HepG2 (cell line): ENCODE results near the gene COL9A3. TPM values are rescaled to one million over a fixed set of nuclear protein-coding genes. Genes with fewer than 3 reads are reported as not detected.

Source experiments
- CAMTA2 ChIP-seq: sonication (generic); formaldehyde crosslinking; IDR thresholded peaks from 2 replicates; pipeline ENCODE4 v1.4.0; 2020; ENCODE audit warnings: mild to moderate bottlenecking, missing genetic modification reagents, borderline replicate concordance
- HBP1 ChIP-seq: IDR thresholded peaks from 2 replicates; pipeline ENCODE4 v1.6.1; 2016; ENCODE audit warnings: low read depth, control low read depth
- HNRNPLL ChIP-seq: fragments of 200-400 bp; formaldehyde crosslinking; IDR thresholded peaks from 2 replicates; pipeline ENCODE4 v1.6.1; 2017; ENCODE audit warnings: mild to moderate bottlenecking, low read depth, low read length; ENCODE audit not compliant: poor library complexity, severe bottlenecking
- MLLT10 ChIP-seq: sonication (generic); formaldehyde crosslinking; IDR thresholded peaks from 2 replicates; pipeline ENCODE4 v1.4.0; 2020; ENCODE audit warnings: missing genetic modification reagents
- MTA1 ChIP-seq: sonication (generic); formaldehyde crosslinking; IDR thresholded peaks from 2 replicates; pipeline ENCODE4 v1.4.0; 2020; ENCODE audit warnings: missing genetic modification reagents, mild to moderate bottlenecking, borderline replicate concordance
- MYC ChIP-seq: sonication (generic); formaldehyde crosslinking; IDR thresholded peaks from 2 replicates; pipeline ENCODE4 v1.9.0; 2021; ENCODE audit warnings: missing genetic modification reagents, borderline replicate concordance
- NFE2L1 ChIP-seq: sonication (generic); formaldehyde crosslinking; IDR thresholded peaks from 2 replicates; pipeline ENCODE4 v1.4.0; 2020; ENCODE audit warnings: missing genetic modification reagents, mild to moderate bottlenecking, borderline replicate concordance
- SMYD3 ChIP-seq: sonication (generic); formaldehyde crosslinking; IDR thresholded peaks from 2 replicates; pipeline ENCODE4 v1.8.1; 2023; ENCODE audit warnings: mild to moderate bottlenecking, missing genetic modification reagents
- TEF ChIP-seq: sonication (generic); formaldehyde crosslinking; IDR thresholded peaks from 2 replicates; pipeline ENCODE4 v1.5.0; 2020; ENCODE audit warnings: missing genetic modification reagents
- TFDP1 ChIP-seq: IDR thresholded peaks from 2 replicates; pipeline ENCODE4 v1.6.1; 2016; ENCODE audit warnings: missing compliant biosample characterization, missing genetic modification reagents, borderline replicate concordance
- USF2 ChIP-seq, 2 experiments: sonication (generic) in 1 of 2; formaldehyde crosslinking in 1 of 2; IDR thresholded peaks; 2 replicates each; pipeline versions ENCODE4 v1.5.1 to v1.6.1; 2011 to 2020; ENCODE audit warnings: borderline replicate concordance in 1 of 2, low read depth in 1 of 2, low read length in 1 of 2, mild to moderate bottlenecking in 1 of 2, missing genetic modification reagents in 1 of 2, moderate library complexity in 1 of 2
- ZFP82 ChIP-seq: sonication (generic); formaldehyde crosslinking; IDR thresholded peaks from 2 replicates; pipeline ENCODE4 v1.5.1; 2020; ENCODE audit warnings: mild to moderate bottlenecking, missing genetic modification reagents, borderline replicate concordance
- ZNF124 ChIP-seq: sonication (generic); formaldehyde crosslinking; IDR thresholded peaks from 2 replicates; pipeline ENCODE4 v1.4.0; 2020; ENCODE audit warnings: missing genetic modification reagents
- ZNF138 ChIP-seq: sonication (generic); formaldehyde crosslinking; IDR thresholded peaks from 2 replicates; pipeline ENCODE4 v1.5.0; 2020; ENCODE audit warnings: mild to moderate bottlenecking, low read depth, missing genetic modification reagents
- ZNF224 ChIP-seq: sonication (generic); formaldehyde crosslinking; IDR thresholded peaks from 2 replicates; pipeline ENCODE4 v1.5.0; 2020; ENCODE audit warnings: mild to moderate bottlenecking, missing genetic modification reagents
- ZNF558 ChIP-seq: sonication (generic); formaldehyde crosslinking; IDR thresholded peaks from 2 replicates; pipeline ENCODE4 v1.9.0; 2022; ENCODE audit warnings: mild to moderate bottlenecking, missing genetic modification reagents, borderline replicate concordance
- ZNF562 ChIP-seq: sonication (generic); formaldehyde crosslinking; IDR thresholded peaks from 2 replicates; pipeline ENCODE4 v1.8.0; 2022; ENCODE audit warnings: missing genetic modification reagents, borderline replicate concordance
- ZNF607 ChIP-seq: sonication (generic); formaldehyde crosslinking; IDR thresholded peaks from 2 replicates; pipeline ENCODE4 v1.5.1; 2020; ENCODE audit warnings: missing genetic modification reagents, mild to moderate bottlenecking, borderline replicate concordance
- ZNF670 ChIP-seq: sonication (generic); formaldehyde crosslinking; IDR thresholded peaks from 2 replicates; pipeline ENCODE4 v1.8.0; 2022; ENCODE audit warnings: mild to moderate bottlenecking, missing genetic modification reagents, borderline replicate concordance
- ZNF674 ChIP-seq: sonication (generic); formaldehyde crosslinking; IDR thresholded peaks from 2 replicates; pipeline ENCODE4 v1.5.0; 2020; ENCODE audit warnings: low read depth, mild to moderate bottlenecking, missing genetic modification reagents
- ZNF784 ChIP-seq: sonication (generic); formaldehyde crosslinking; IDR thresholded peaks from 2 replicates; pipeline ENCODE4 v1.5.1; 2020; ENCODE audit warnings: missing genetic modification reagents, mild to moderate bottlenecking, borderline replicate concordance
- ZNF83 ChIP-seq: sonication (generic); formaldehyde crosslinking; IDR thresholded peaks from 2 replicates; pipeline ENCODE4 v1.4.0; 2020; ENCODE audit warnings: missing genetic modification reagents, mild to moderate bottlenecking, borderline replicate concordance
- polyA plus RNA-seq, 8 experiments: library from polyadenylated mRNA; depleted of rRNA in 3 of 8; stranded (reverse) in 7 of 8; unstranded in 1 of 8; fragments of >200 nt; fragmentation: Illumina TruSeq in 4 of 8; extraction: Trizol in 4 of 8; gene quantifications; 2 replicates each; pipeline versions ENCODE4 v1.2.1 to v1.2.3, GENCODE V29; 2011 to 2016; ENCODE audit warnings: low read depth in 4 of 8, missing spikeins in 1 of 8, mixed read lengths in 1 of 8; ENCODE audit not compliant: insufficient read depth in 1 of 8
- total RNA-seq, 5 experiments: library from RNA; depleted of rRNA; stranded (reverse); fragments of >200 nt; fragmentation: Illumina TruSeq; extraction: Trizol; gene quantifications; 2 replicates each; pipeline ENCODE4 v1.2.3, GENCODE V29; 2016; ENCODE audit warnings: low read depth in 1 of 5

Gene COL9A3
- total and polyA plus RNA-seq, 2 of the 13 experiments (the other 11 are each of a cell fraction or from before 2014, with no cell fraction given), result 155 to 204 TPM

- TF ChIP-seq USF2 (IDR thresholded peaks at IDR 0.05; ENCODE audit: low read depth, low read length) (no peak), USF2 (CRISPR knock-in tag; IDR thresholded peaks at IDR 0.05; ENCODE audit: borderline replicate concordance) (no peak), ZNF124 (CRISPR knock-in tag) (peak; percentile 81; the same call in 1 of the 2 replicates), ZNF562 (no peak), ZNF224 (CRISPR knock-in tag) (no peak), MYC (CRISPR knock-in tag) (peak; percentile 60; the same call in 1 of the 2 replicates), ZNF607 (CRISPR knock-in tag) (peak; percentile 80), HNRNPLL (peak; percentile 91), ZNF784 (CRISPR knock-in tag) (no peak), ZNF83 (peak; percentile 41; the same call in 1 of the 2 replicates), MTA1 (0 out of 2 replicates have a peak, but pooled peaks have one; percentile 61), ZNF138 (no peak; the same call in 1 of the 2 replicates), CAMTA2 (CRISPR knock-in tag) (no peak; the same call in 1 of the 2 replicates), ZNF674 (peak; percentile 87; the same call in 1 of the 2 replicates), ZNF558 (no peak), TEF (CRISPR knock-in tag) (no peak), ZNF670 (CRISPR knock-in tag) (peak; percentile 89), HBP1 (CRISPR knock-in tag) (no peak), ZFP82 (CRISPR knock-in tag) (peak; percentile 50; the same call in 1 of the 2 replicates), TFDP1 (peak; percentile 48; the same call in 1 of the 2 replicates), SMYD3 (CRISPR knock-in tag) (peak; percentile 78; the same call in 1 of the 2 replicates), NFE2L1 (CRISPR knock-in tag) (no peak; the same call in 1 of the 2 replicates), MLLT10 (CRISPR knock-in tag) (no peak)
These were observed 22.7 kb upstream of the COL9A3 start (continued) for GRCh38 chr20:62794007-62794724.
